Placental pericyte (primary cell): ENCODE results near the gene ZNF793. TPM values are rescaled to one million over a fixed set of nuclear protein-coding genes. Genes with fewer than 3 reads are reported as not detected.

Experiments
- total RNA-seq: library from RNA; depleted of rRNA; stranded (reverse); fragments of >200 nt; gene quantifications from 2 replicates; pipeline ENCODE4 v1.2.3, GENCODE V29; 2012

The ZNF793 gene
- total RNA-seq: 0.44 and 1.0 TPM in 2 replicates

DNA sequence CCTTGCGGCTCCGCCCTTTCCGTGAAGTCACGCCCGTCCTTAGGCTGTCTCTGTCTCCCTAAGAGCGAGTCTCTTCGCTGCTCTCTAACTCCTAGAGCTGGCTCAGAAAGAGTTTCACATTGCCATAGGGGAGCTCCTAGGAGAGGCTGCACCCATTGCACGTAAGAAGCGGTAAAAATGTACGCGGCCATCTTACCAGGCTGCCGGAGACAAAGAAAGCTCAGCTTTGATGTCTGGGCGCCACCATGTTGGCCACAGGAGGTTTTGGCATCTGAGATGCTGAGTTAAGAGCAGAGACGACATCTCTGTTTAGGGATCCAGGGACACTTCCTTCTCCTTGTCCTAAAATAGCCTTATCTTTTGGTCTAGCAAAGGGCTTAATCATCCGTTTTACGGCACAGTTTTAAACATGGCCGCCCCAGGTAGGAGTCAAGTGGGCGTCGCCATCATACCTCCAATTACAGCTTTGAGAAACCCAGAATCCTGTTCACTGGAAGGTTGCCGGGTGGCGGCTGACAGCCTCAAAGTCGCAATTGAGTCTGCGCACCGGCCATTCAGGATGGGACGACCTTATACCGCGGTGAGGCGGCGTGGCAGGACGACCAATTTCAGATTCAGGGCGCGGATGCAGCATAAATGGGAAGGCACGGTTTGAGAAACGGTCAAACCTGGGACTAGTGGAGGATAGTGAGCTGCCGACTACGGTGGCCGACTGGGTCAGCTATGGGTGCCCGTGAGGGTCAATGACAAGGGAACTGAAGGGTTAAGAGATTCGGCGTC is at the start of gene ZNF793:
Gene ZNF793 (plus strand): TSS at position 553 of the 780 bp plus-strand sequence. CDS start 16,501 bp downstream, outside the sequence.

GRCh38 chr19:37466798-37467607 is 39.7 kb upstream of the ZNF793 start, which contains the start of gene ZNF569:
TSS of gene ZNF569 (minus strand) at chr19:37467444. CDS start at chr19:37444921, 22,523 bp downstream.

GRCh38 chr19:37468961-37469777 is 37.6 kb upstream of the ZNF793 start, which contains the start of gene ZNF570:
TSS of gene ZNF570 (plus strand) at chr19:37469356. CDS start at chr19:37470355, 999 bp downstream.

Other genes with a start within 250 kb of the ZNF793 start
- 2.8 and 4.9 TPM in 2 replicates for gene ZNF527, start 135.8 kb upstream of the ZNF793 start, total RNA-seq
- gene ZNF569, start 39.5 kb upstream of the ZNF793 start, total RNA-seq: 3.7 and 6.3 TPM in 2 replicates
- 6.3 and 8.4 TPM in 2 replicates for gene ZNF570, start 37.6 kb upstream of the ZNF793 start, total RNA-seq
- 1.1 and 1.5 TPM in 2 replicates for gene ZNF571, start 87.9 kb downstream of the ZNF793 start, total RNA-seq
- 0.22 and 0.29 TPM in 2 replicates for gene ZNF540, start 87.9 kb downstream of the ZNF793 start, total RNA-seq
- gene ZFP30, start 148.5 kb downstream of the ZNF793 start, total RNA-seq: 10.9 and 21.9 TPM in 2 replicates
- gene ZNF607, start 212.8 kb downstream of the ZNF793 start, total RNA-seq: 2.4 and 3.4 TPM in 2 replicates